ENCODE results near the gene MYOZ3. TPM values are rescaled to one million over a fixed set of nuclear protein-coding genes. Genes with fewer than 3 reads are reported as not detected.
A peak's percentile ranks its signal among the peaks of the same experiment; 100 is the strongest.

The MYOZ3 gene
- total and polyA plus RNA-seq, 2 of the 8 experiments (the other 6 are each of a cell fraction or from before 2014, with no cell fraction given), result 9.6 to 19.1 TPM

DNA sequence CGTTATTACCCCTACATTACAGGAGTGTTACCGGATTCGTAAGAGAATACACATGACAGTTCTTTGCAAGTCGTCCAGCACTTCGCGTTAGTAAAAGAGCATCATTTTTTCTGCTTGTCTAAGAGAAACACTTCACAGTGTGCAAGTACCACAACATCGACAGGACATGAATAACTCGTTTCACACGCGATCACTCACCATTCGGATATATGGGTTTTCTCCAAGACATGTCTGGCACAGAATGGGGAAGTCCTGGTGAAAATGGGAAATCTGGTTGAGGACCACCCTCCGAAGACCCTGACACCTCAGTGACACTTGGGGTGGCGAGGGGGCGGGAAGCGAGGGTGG is 39.2 kb downstream of the MYOZ3 start:
- H3K18ac ChIP-seq (ENCODE audit: extremely low read depth, low read length), result no peak overlapping the region
- CTCF ChIA-PET (ENCODE audit: partially characterized antibody), result interaction anchor here (0.6 to 5.0 kb wide), 29 partner anchors 10 to 262 kb away, joined by 3 to 43 read pairs (median 4); partner anchors contain the start of genes DCTN4, IRGM and SMIM3
- H3K4ac ChIP-seq (replicated peaks; ENCODE audit: insufficient read length, low read depth, low read length), result no peak overlapping the region
- H3K9ac ChIP-seq (replicated peaks in 1 of 4; ENCODE audit: extremely low read depth in 1 of 4, low read depth in 3 of 4, low read length in 3 of 4), result peak overlapping the region; percentile 98 to 99 (median 98)
- FAIRE-seq, result no peak
- no peak overlapping the region for H2BK120ac ChIP-seq (replicated peaks; ENCODE audit: low read depth, low read length)
- no peaks in the 10 kb centered on the region for H3K9me3 ChIP-seq (ENCODE audit: insufficient read depth in 2 of 2, low read depth in 1 of 2, low read length in 1 of 2)
- H3K4me1 ChIP-seq (replicated peaks in 1 of 4; ENCODE audit: control insufficient read depth in 3 of 4, insufficient read depth in 4 of 4, low read length in 3 of 4), result peaks cover 0 to 7% (median 2%) of the 10 kb centered on the region in 4 experiments; a peak in 4 of 7 replicates
- peak overlapping the region; percentile 99; the same call in 1 of the 2 replicates for H3K27ac ChIP-seq (ENCODE audit: low read depth, low read length)
- no peak overlapping the region for H2AFZ ChIP-seq (ENCODE audit: low read length)
- H4K91ac ChIP-seq (replicated peaks; ENCODE audit: insufficient read length, low read length), result no peak overlapping the region
- H3K56ac ChIP-seq (replicated peaks; ENCODE audit: insufficient read length, low read depth, low read length), result no peak overlapping the region
- no peak overlapping the region for H3K23ac ChIP-seq (ENCODE audit: insufficient read length)
- H3K79me2 ChIP-seq (ENCODE audit: control insufficient read depth in 1 of 2, insufficient read depth in 2 of 2, low read length in 2 of 2), result peaks cover 0 to 13% of the 10 kb centered on the region in 2 experiments; a peak in 2 of 4 replicates
- DNase-seq (ENCODE audit: low read depth in 1 of 2, low spot score in 2 of 2), result no peak
- no peak overlapping the region for H3K14ac ChIP-seq (ENCODE audit: insufficient read length)
- peaks cover 0 to 3% of the 10 kb centered on the region in 2 experiments for H4K20me1 ChIP-seq (replicated peaks in 1 of 2; ENCODE audit: control insufficient read depth in 1 of 2, insufficient read depth in 2 of 2, low read length in 2 of 2)
- H3K23me2 ChIP-seq (ENCODE audit: low read depth, low read length), result peaks cover 8% of the 10 kb centered on the region
- no peak overlapping the region for H4K5ac ChIP-seq (ENCODE audit: insufficient read length, low read depth, low read length)
- no peak overlapping the region for H2BK20ac ChIP-seq (ENCODE audit: low read length)
- no peaks in the 10 kb centered on the region for H3K27me3 ChIP-seq (replicated peaks in 1 of 4; ENCODE audit: control insufficient read depth in 3 of 4, extremely low read depth in 1 of 4, insufficient read depth in 3 of 4, low read length in 3 of 4)
- H2AK5ac ChIP-seq (ENCODE audit: low read depth, low read length), result no peak overlapping the region
- H3K79me1 ChIP-seq (ENCODE audit: low read depth, low read length), result peaks cover 5% of the 10 kb centered on the region; the same call in 1 of the 2 replicates
- peak overlapping the region; percentile 98; the same call in 1 of the 2 replicates for H2BK5ac ChIP-seq (ENCODE audit: low read depth, low read length)
- peak overlapping the region; percentile 85 to 96 (median 90) for H3K4me3 ChIP-seq (ENCODE audit: extremely low read depth in 1 of 4, insufficient read depth in 2 of 4, low read depth in 3 of 4, low read length in 4 of 4)
- 27% methylated on average over 15 of the region's 15 CpGs; no CpG with 5 or more reads in 1 of the 2 experiments for WGBS, 2 experiments (ENCODE audit: extremely low coverage in 1 of 2, insufficient coverage in 1 of 2, insufficient read length in 1 of 2, insufficient replicate concordance in 2 of 2, low coverage in 1 of 2, low lambda C conversion rate in 2 of 2, missing lambda C conversion rate in 1 of 2)
- H4K8ac ChIP-seq (ENCODE audit: extremely low read depth, insufficient read depth, low read length), result no peak overlapping the region
- H2BK15ac ChIP-seq (ENCODE audit: low read length), result no peak overlapping the region
- POLR2A ChIA-PET (ENCODE audit: partially characterized antibody), result interaction anchor here (0.6 to 3.7 kb wide), 29 partner anchors 9 to 255 kb away, joined by 3 to 33 read pairs (median 6); partner anchors contain the start of genes DCTN4, IRGM, MYOZ3 and SMIM3
- H2BK12ac ChIP-seq (ENCODE audit: low read depth, low read length), result no peak overlapping the region
- peaks cover 18 to 39% (median 35%) of the 10 kb centered on the region in 4 experiments for H3K36me3 ChIP-seq (ENCODE audit: control insufficient read depth in 2 of 4, insufficient read depth in 4 of 4, low read length in 3 of 4)
- H3K4me2 ChIP-seq (ENCODE audit: insufficient read depth in 1 of 2, low read depth in 2 of 2, low read length in 2 of 2), result peak overlapping the region; percentile 83 to 85
- no peak for TF ChIP-seq SP4 (IDR thresholded peaks at IDR 0.05; ENCODE audit: low read length)
- TF ChIP-seq TEAD4 (IDR thresholded peaks at IDR 0.05; ENCODE audit: low read depth, low read length), result no peak
- TF ChIP-seq SIX5 (IDR thresholded peaks at IDR 0.05; ENCODE audit: low read depth, low read length), result no peak
- no peak for TF ChIP-seq JUND (IDR thresholded peaks at IDR 0.05; ENCODE audit: low read length)
- TF ChIP-seq NRF1 (IDR thresholded peaks at IDR 0.05; ENCODE audit: low read depth, low read length), result no peak
- no peak for TF ChIP-seq NANOG (IDR thresholded peaks at IDR 0.05; ENCODE audit: insufficient read depth, low read depth, low read length, poor library complexity, severe bottlenecking)
- no peak for TF ChIP-seq POLR2A (IDR thresholded peaks at IDR 0.05; ENCODE audit: control extremely low read depth in 1 of 2, low read depth in 2 of 2, low read length in 2 of 2)
- TF ChIP-seq, protein P1, sequence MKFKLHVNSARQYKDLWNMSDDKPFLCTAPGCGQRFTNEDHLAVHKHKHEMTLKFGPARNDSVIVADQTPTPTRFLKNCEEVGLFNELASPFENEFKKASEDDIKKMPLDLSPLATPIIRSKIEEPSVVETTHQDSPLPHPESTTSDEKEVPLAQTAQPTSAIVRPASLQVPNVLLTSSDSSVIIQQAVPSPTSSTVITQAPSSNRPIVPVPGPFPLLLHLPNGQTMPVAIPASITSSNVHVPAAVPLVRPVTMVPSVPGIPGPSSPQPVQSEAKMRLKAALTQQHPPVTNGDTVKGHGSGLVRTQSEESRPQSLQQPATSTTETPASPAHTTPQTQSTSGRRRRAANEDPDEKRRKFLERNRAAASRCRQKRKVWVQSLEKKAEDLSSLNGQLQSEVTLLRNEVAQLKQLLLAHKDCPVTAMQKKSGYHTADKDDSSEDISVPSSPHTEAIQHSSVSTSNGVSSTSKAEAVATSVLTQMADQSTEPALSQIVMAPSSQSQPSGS (IDR thresholded peaks at IDR 0.05; ENCODE audit: low read length), result no peak
- no peak for TF ChIP-seq KDM5A (IDR thresholded peaks at IDR 0.05; ENCODE audit: low read length)
- no peak for TF ChIP-seq RXRA (IDR thresholded peaks at IDR 0.05; ENCODE audit: insufficient read depth, low read depth, low read length)
- TF ChIP-seq POU5F1 (IDR thresholded peaks at IDR 0.05; ENCODE audit: low read depth, low read length), result no peak
- TF ChIP-seq FOSL1 (IDR thresholded peaks at IDR 0.05; ENCODE audit: insufficient read depth, low read depth, low read length), result no peak
